H9 (cell line): ENCODE measurements around the gene PLCH1. TPM values are rescaled to one million over a fixed set of nuclear protein-coding genes. Genes with fewer than 3 reads are reported as not detected.

ENCODE experiments used
- DNase-seq: peaks from one replicate; pipeline ENCODE4 v3.0.0-alpha.2; 2017
- H2AFZ ChIP-seq: one replicate; pipeline ENCODE4 v1.6.1; 2013; ENCODE audit warnings: mild to moderate bottlenecking, low read length, control low read depth, moderate library complexity
- H2AK5ac ChIP-seq: 2 replicates; pipeline ENCODE4 v1.6.1; 2013; ENCODE audit warnings: low read length, control low read depth, mixed read lengths; ENCODE audit not compliant: insufficient read length
- H2BK120ac ChIP-seq: one replicate; pipeline ENCODE4 v1.6.1; 2013; ENCODE audit warnings: low read depth, mild to moderate bottlenecking, low read length, control low read depth, inconsistent platforms; ENCODE audit not compliant: poor library complexity, severe bottlenecking
- H2BK12ac ChIP-seq: 2 replicates; pipeline ENCODE4 v1.6.1; 2013; ENCODE audit warnings: low read length, control low read depth, mixed read lengths, low read depth; ENCODE audit not compliant: insufficient read length
- H2BK15ac ChIP-seq: 2 replicates; pipeline ENCODE4 v1.6.1; 2013; ENCODE audit warnings: low read depth, low read length, control low read depth
- H2BK20ac ChIP-seq: one replicate; pipeline ENCODE4 v1.6.1; 2013; ENCODE audit warnings: low read depth, mild to moderate bottlenecking, low read length, control low read depth, inconsistent platforms; ENCODE audit not compliant: poor library complexity, severe bottlenecking
- H2BK5ac ChIP-seq: 2 replicates; pipeline ENCODE4 v1.6.1; 2013; ENCODE audit warnings: low read length, control low read depth, mixed read lengths; ENCODE audit not compliant: insufficient read length
- H3K14ac ChIP-seq: 2 replicates; pipeline ENCODE4 v1.6.1; 2013; ENCODE audit warnings: low read length, control low read depth; ENCODE audit not compliant: insufficient read depth
- H3K18ac ChIP-seq: 2 replicates; pipeline ENCODE4 v1.6.1; 2013; ENCODE audit warnings: low read depth, mild to moderate bottlenecking, mixed read lengths, low read length, control low read depth; ENCODE audit not compliant: insufficient read length
- H3K23ac ChIP-seq: 2 replicates; pipeline ENCODE4 v1.6.1; 2013; ENCODE audit warnings: low read length, control low read depth, mixed read lengths, low read depth; ENCODE audit not compliant: insufficient read length
- H3K23me2 ChIP-seq: 2 replicates; pipeline ENCODE4 v1.6.1; 2013; ENCODE audit warnings: low read depth, mild to moderate bottlenecking, mixed read lengths, low read length, control low read depth; ENCODE audit not compliant: insufficient read length, poor library complexity, severe bottlenecking
- H3K27ac ChIP-seq: 2 replicates; pipeline ENCODE4 v1.5.1; 2013; ENCODE audit warnings: low read length, control low read depth, mixed read lengths, low read depth; ENCODE audit not compliant: insufficient read length
- H3K27me3 ChIP-seq: 2 replicates; pipeline ENCODE4 v1.6.1; 2013; ENCODE audit warnings: low read length, control low read depth, inconsistent platforms; ENCODE audit not compliant: insufficient read depth
- H3K4ac ChIP-seq: 2 replicates; pipeline ENCODE4 v1.6.1; 2013; ENCODE audit warnings: low read depth, mild to moderate bottlenecking, control low read depth, inconsistent platforms, low read length, moderate library complexity
- H3K4me1 ChIP-seq: 2 replicates; pipeline ENCODE4 v1.6.1; 2013; ENCODE audit warnings: low read length, control low read depth, inconsistent platforms; ENCODE audit not compliant: insufficient read depth
- H3K4me2 ChIP-seq: 2 replicates; pipeline ENCODE4 v1.6.1; 2013; ENCODE audit warnings: low read length, control low read depth, mixed read lengths; ENCODE audit not compliant: insufficient read length, insufficient read depth
- H3K56ac ChIP-seq: 2 replicates; pipeline ENCODE4 v1.6.1; 2013; ENCODE audit warnings: low read depth, mild to moderate bottlenecking, mixed read lengths, low read length, control low read depth; ENCODE audit not compliant: insufficient read length
- H3K79me1 ChIP-seq: 2 replicates; pipeline ENCODE4 v1.6.1; 2013; ENCODE audit warnings: low read depth, mild to moderate bottlenecking, moderate library complexity, low read length, control low read depth, inconsistent platforms; ENCODE audit not compliant: insufficient read depth, poor library complexity, severe bottlenecking
- H3K79me2 ChIP-seq: 2 replicates; pipeline ENCODE4 v1.6.1; 2013; ENCODE audit warnings: low read length, control low read depth, inconsistent platforms; ENCODE audit not compliant: insufficient read depth
- H3K9ac ChIP-seq: 2 replicates; pipeline ENCODE4 v1.6.1; 2013; ENCODE audit warnings: low read length, control low read depth, mixed read lengths; ENCODE audit not compliant: insufficient read length; ENCODE audit errors: extremely low read depth
- H3K9me3 ChIP-seq: one replicate; pipeline ENCODE4 v1.6.1; 2013; ENCODE audit warnings: low read depth, low read length, inconsistent platforms; ENCODE audit not compliant: control insufficient read depth
- H3T11ph ChIP-seq: one replicate; pipeline ENCODE4 v1.6.1; 2013; ENCODE audit warnings: mild to moderate bottlenecking, low read length, control low read depth, inconsistent platforms
- H4K20me1 ChIP-seq: one replicate; pipeline ENCODE4 v1.6.1; 2013; ENCODE audit not compliant: control insufficient read depth, insufficient read length, insufficient read depth
- H4K5ac ChIP-seq: 2 replicates; pipeline ENCODE4 v1.6.1; 2013; ENCODE audit warnings: low read depth, mild to moderate bottlenecking, mixed read lengths, low read length, control low read depth; ENCODE audit not compliant: insufficient read length
- H4K8ac ChIP-seq: replicated peaks from 2 replicates; pipeline ENCODE4 v1.6.1; 2013; ENCODE audit warnings: low read length, control low read depth, mixed read lengths, low read depth; ENCODE audit not compliant: insufficient read length
- H4K91ac ChIP-seq: 2 replicates; pipeline ENCODE4 v1.6.1; 2013; ENCODE audit warnings: low read depth, mild to moderate bottlenecking, moderate library complexity, mixed read lengths, low read length, control low read depth; ENCODE audit not compliant: insufficient read length
- H3K27ac Mint-ChIP-seq, 3 experiments: 2 replicates in 2 of 3; 3 replicates in 1 of 3; pipeline ENCODE4 v1.8.0; 2020 to 2021; ENCODE audit warnings: mixed read lengths in 3 of 3, mild to moderate bottlenecking in 1 of 3, moderate library complexity in 1 of 3
- H3K27me3 Mint-ChIP-seq: 2 replicates; pipeline ENCODE4 v1.8.0; 2021; ENCODE audit warnings: low read depth, mild to moderate bottlenecking, moderate library complexity, mixed read lengths
- H3K36me3 Mint-ChIP-seq, 3 experiments: 2 replicates in 2 of 3; 3 replicates in 1 of 3; pipeline ENCODE4 v1.8.0; 2020 to 2021; ENCODE audit warnings: low read depth in 3 of 3, mixed read lengths in 3 of 3; ENCODE audit not compliant: insufficient read depth in 1 of 3
- H3K4me1 Mint-ChIP-seq, 2 experiments: 2 replicates each; pipeline ENCODE4 v1.8.0; 2020; ENCODE audit warnings: mixed read lengths in 2 of 2
- H3K4me3 Mint-ChIP-seq, 2 experiments: 2 replicates in 1 of 2; 3 replicates in 1 of 2; pipeline ENCODE4 v1.8.0; 2020 to 2021; ENCODE audit warnings: mild to moderate bottlenecking in 2 of 2, mixed read lengths in 2 of 2, moderate library complexity in 1 of 2
- H3K9me3 Mint-ChIP-seq, 2 experiments: 2 replicates in 1 of 2; 3 replicates in 1 of 2; pipeline ENCODE4 v1.8.0; 2020; ENCODE audit warnings: mild to moderate bottlenecking in 2 of 2, mixed read lengths in 2 of 2, moderate library complexity in 1 of 2
- CTCF ChIP-seq: fragments of 200-600 bp; sonication (generic); conservative IDR thresholded peaks from 3 replicates; pipeline ENCODE4 v1.8.0; 2021; ENCODE audit warnings: antibody characterized with exemption, mild to moderate bottlenecking
- WGBS: extraction: QIAGEN DNeasy Blood & Tissue Kit; methylation state at CpG from one replicate; pipeline ENCODE4 v1.1.7; 2013; ENCODE audit warnings: missing lambda C conversion rate, low lambda C conversion rate, mixed read lengths; ENCODE audit not compliant: insufficient read length; ENCODE audit errors: extremely low coverage; 5-methylcytosine and 5-hydroxymethylcytosine counted together
- total RNA-seq: library from RNA; stranded (reverse); gene quantifications from 2 replicates; pipeline ENCODE4 v1.2.1, GENCODE V29; 2021

The PLCH1 gene
- total RNA-seq, 1 experiment from 2014 or later: 19.0 TPM

- Mint-ChIP-seq H3K9me3 (no peaks in the 10 kb centered on the region; a peak in 1 of 5 replicates), H3K27me3 (no peaks in the 10 kb centered on the region), H3K27ac (peak overlapping the region in 1 of 3 experiments; percentile 50; a peak in 1 of 7 replicates), H3K4me3 (peak overlapping the region; percentile 98 to 99), H3K4me1 (peaks cover 49 to 60% of the 10 kb centered on the region in 2 experiments), H3K36me3 (0 out of 7 replicates have a peak, but pooled peaks cover 0 to 1% (median 0%) of the 10 kb centered on the region in 3 experiments)
- H3K27me3 ChIP-seq: no peaks in the 10 kb centered on the region
- no peak overlapping the region for H2AK5ac ChIP-seq
- no peak overlapping the region for H3K9ac ChIP-seq
- H4K91ac ChIP-seq: no peak overlapping the region
- H4K8ac ChIP-seq: no peak overlapping the region
- DNase-seq: no peak
- H3K14ac ChIP-seq: no peak overlapping the region
- H3T11ph ChIP-seq: no peak overlapping the region
- no peak for TF ChIP-seq CTCF
- no peak overlapping the region for H2BK12ac ChIP-seq
- no peak overlapping the region for H3K18ac ChIP-seq
- peak overlapping the region; percentile 86 for H3K4me2 ChIP-seq
- no peak overlapping the region for H3K56ac ChIP-seq
- H2AFZ ChIP-seq: no peak overlapping the region
- H3K23me2 ChIP-seq: peaks cover 13% of the 10 kb centered on the region
- no peak overlapping the region for H3K27ac ChIP-seq
- no peak overlapping the region for H3K4ac ChIP-seq
- no peaks in the 10 kb centered on the region for H3K9me3 ChIP-seq
- H3K79me1 ChIP-seq: no peaks in the 10 kb centered on the region
- no peak overlapping the region for H2BK120ac ChIP-seq
- peaks cover 3% of the 10 kb centered on the region; the same call in 1 of the 2 replicates for H3K4me1 ChIP-seq
- H3K23ac ChIP-seq: no peak overlapping the region
- no peak overlapping the region for H4K5ac ChIP-seq
- no peaks in the 10 kb centered on the region for H3K79me2 ChIP-seq
- no peaks in the 10 kb centered on the region for H4K20me1 ChIP-seq
- no CpG with 5 or more reads among the region's 8 CpGs for WGBS
- H2BK5ac ChIP-seq: no peak overlapping the region
- H2BK20ac ChIP-seq: no peak overlapping the region
- H2BK15ac ChIP-seq: no peak overlapping the region
These were observed 1.3 kb downstream of the PLCH1 start for GRCh38 chr3:155743606-155744005.
